ENCODE data around the gene PKNOX2.

DNA sequence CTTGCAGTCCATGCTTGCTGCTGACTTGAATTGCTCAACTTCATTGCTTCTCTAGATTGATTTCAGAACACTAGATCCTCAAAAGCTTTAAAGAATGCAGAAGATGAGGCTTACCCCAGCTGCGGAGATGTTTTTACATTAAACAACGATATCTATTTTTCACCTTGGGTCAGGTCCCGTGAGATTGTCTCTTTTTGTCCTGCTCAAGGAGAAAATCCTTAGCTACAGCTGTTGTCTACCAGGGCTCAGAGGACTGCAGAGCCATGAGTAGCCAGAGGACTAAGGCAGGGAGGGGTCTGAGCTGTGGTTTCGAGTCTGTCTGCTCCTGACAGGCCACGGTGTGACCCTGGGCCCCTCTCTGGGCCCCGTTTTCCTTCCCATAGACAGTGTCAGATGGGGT lies 51.4 kb downstream of the PKNOX2 start:
- no peak for TF ChIP-seq EZH2phosphoT487 (IDR thresholded peaks at IDR 0.05; ENCODE audit: low read depth)
- TF ChIP-seq, protein P1, sequence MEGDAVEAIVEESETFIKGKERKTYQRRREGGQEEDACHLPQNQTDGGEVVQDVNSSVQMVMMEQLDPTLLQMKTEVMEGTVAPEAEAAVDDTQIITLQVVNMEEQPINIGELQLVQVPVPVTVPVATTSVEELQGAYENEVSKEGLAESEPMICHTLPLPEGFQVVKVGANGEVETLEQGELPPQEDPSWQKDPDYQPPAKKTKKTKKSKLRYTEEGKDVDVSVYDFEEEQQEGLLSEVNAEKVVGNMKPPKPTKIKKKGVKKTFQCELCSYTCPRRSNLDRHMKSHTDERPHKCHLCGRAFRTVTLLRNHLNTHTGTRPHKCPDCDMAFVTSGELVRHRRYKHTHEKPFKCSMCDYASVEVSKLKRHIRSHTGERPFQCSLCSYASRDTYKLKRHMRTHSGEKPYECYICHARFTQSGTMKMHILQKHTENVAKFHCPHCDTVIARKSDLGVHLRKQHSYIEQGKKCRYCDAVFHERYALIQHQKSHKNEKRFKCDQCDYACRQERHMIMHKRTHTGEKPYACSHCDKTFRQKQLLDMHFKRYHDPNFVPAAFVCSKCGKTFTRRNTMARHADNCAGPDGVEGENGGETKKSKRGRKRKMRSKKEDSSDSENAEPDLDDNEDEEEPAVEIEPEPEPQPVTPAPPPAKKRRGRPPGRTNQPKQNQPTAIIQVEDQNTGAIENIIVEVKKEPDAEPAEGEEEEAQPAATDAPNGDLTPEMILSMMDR (IDR thresholded peaks at IDR 0.05; ENCODE audit: low read depth, low read length), result no peak
